Measurements from ENCODE around the gene IQSEC3. TPM values are rescaled to one million over a fixed set of nuclear protein-coding genes. Genes with fewer than 3 reads are reported as not detected.

The IQSEC3 gene
- total RNA-seq, 1 donor from 2014 or later = 4.2 TPM

GRCh38 chr12:138171-138897 is 71.8 kb downstream of the IQSEC3 start:
- Mint-ChIP-seq H3K9me3 (no peaks in the 10 kb centered on the region), H3K27me3 (peaks cover 49% of the 10 kb centered on the region), H3K4me1 (ENCODE audit: unreplicated experiment) (peaks cover 30% of the 10 kb centered on the region), H3K4me3 (no peak overlapping the region), H3K36me3 (peaks cover 4% of the 10 kb centered on the region), H3K27ac (no peak overlapping the region)
- TF ChIP-seq, protein P1, sequence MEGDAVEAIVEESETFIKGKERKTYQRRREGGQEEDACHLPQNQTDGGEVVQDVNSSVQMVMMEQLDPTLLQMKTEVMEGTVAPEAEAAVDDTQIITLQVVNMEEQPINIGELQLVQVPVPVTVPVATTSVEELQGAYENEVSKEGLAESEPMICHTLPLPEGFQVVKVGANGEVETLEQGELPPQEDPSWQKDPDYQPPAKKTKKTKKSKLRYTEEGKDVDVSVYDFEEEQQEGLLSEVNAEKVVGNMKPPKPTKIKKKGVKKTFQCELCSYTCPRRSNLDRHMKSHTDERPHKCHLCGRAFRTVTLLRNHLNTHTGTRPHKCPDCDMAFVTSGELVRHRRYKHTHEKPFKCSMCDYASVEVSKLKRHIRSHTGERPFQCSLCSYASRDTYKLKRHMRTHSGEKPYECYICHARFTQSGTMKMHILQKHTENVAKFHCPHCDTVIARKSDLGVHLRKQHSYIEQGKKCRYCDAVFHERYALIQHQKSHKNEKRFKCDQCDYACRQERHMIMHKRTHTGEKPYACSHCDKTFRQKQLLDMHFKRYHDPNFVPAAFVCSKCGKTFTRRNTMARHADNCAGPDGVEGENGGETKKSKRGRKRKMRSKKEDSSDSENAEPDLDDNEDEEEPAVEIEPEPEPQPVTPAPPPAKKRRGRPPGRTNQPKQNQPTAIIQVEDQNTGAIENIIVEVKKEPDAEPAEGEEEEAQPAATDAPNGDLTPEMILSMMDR (conservative IDR thresholded peaks at IDR 0.05) = no peak
- no peak for DNase-seq (ENCODE audit: extremely low spot score, unreplicated experiment)

GRCh38 chr12:138898-139534 is 72.4 kb downstream of the IQSEC3 start:
- Mint-ChIP-seq H3K4me1 (ENCODE audit: unreplicated experiment) (peaks cover 35% of the 10 kb centered on the region), H3K36me3 (peaks cover 4% of the 10 kb centered on the region), H3K27ac (peak overlapping the region; percentile 55), H3K4me3 (peak overlapping the region; percentile 20), H3K27me3 (peaks cover 44% of the 10 kb centered on the region), H3K9me3 (no peaks in the 10 kb centered on the region)
- DNase-seq (ENCODE audit: extremely low spot score, unreplicated experiment) = no peak
- TF ChIP-seq, protein P1 (conservative IDR thresholded peaks at IDR 0.05) = no peak

DNA sequence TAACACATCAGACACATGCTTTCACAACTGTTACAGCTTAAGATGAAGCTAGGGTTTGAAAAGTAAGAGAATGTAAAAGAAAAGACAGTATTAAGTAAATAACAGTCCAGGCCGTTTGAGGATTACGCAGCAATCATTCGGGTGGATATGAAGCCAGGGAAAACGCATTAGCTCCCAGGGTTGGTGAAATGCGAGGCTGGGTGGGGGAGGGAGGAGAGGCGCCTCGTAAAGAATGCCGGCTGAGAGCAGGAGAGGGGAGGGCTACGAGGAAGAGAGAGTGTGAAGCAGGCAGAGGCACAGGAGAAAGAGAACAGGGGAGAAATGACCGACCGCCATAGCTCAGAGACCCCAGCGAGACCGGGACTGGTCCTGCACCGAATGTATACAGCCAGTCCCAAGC is 73.0 kb downstream of the IQSEC3 start:
- TF ChIP-seq, protein P1 (conservative IDR thresholded peaks at IDR 0.05) = no peak
- H3K27ac Mint-ChIP-seq = peak overlapping the region; percentile 55
- no peaks in the 10 kb centered on the region for H3K9me3 Mint-ChIP-seq
- DNase-seq (ENCODE audit: extremely low spot score, unreplicated experiment) = no peak
- H3K4me1 Mint-ChIP-seq (ENCODE audit: unreplicated experiment) = peaks cover 40% of the 10 kb centered on the region
- H3K4me3 Mint-ChIP-seq = peak overlapping the region; percentile 20
- peaks cover 47% of the 10 kb centered on the region for H3K27me3 Mint-ChIP-seq
- H3K36me3 Mint-ChIP-seq = peaks cover 4% of the 10 kb centered on the region

DNA sequence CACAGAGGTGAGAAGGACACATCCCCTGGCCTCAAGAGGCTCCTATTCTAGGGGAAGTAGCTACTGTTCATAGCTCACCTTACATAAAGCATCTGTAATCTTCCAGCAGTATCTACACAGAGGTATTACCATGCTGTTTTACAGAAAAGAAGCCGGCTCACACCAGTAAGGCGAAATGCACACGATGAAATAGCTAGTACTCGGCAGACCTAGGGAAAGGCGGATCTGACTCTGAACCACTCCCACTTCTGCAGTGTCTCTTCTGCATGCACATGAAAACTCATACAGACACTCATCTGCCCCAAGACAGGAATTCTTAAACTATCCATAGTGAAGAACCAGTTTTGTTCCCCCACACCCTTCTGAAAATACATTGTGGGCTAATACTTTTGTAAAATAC is 73.6 kb downstream of the IQSEC3 start:
- DNase-seq (ENCODE audit: extremely low spot score, unreplicated experiment) = no peak
- Mint-ChIP-seq H3K9me3 (no peaks in the 10 kb centered on the region), H3K27ac (peak overlapping the region; percentile 19), H3K27me3 (peaks cover 47% of the 10 kb centered on the region), H3K36me3 (peaks cover 4% of the 10 kb centered on the region), H3K4me1 (ENCODE audit: unreplicated experiment) (peaks cover 42% of the 10 kb centered on the region), H3K4me3 (no peak overlapping the region)
- TF ChIP-seq, protein P1 (conservative IDR thresholded peaks at IDR 0.05) = no peak

DNA sequence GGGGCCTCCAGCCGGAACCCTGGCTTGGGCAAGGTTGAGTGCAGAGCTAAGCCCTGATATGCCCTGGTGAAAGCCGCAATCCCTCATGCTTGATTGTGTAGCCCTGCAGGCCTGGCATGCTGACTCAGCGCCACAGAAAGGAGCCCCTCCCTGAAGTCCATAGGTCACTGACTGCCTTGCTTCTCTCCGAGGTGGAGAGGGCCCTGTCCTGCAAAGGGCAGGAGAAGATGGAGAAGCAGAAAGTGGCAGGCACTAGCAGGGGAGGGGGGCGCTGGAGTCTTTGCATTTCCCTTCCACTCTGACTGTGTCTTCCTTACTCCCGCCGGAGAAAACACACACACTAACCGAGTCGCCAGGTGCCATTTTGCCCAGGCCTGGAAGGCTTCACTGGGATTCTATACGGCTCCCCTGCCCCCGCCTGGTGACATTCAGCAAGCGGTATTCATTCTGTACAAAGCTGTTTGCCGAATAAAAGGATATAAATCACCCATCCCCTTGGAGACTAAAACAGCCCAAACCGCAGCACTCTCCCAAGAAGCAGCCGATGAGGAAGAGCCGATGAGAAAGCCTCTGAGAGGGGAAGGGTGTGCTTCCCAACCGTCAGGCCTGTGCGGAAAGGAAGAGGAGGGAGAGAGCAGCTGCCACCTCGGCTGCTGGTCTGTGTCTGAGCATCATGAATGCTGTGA is 77.5 kb downstream of the IQSEC3 start:
- no peak for DNase-seq (ENCODE audit: extremely low spot score, unreplicated experiment)
- H3K4me1 Mint-ChIP-seq (ENCODE audit: unreplicated experiment) = peaks cover 51% of the 10 kb centered on the region
- H3K4me3 Mint-ChIP-seq = peak overlapping the region; percentile 35
- TF ChIP-seq, protein P1 (conservative IDR thresholded peaks at IDR 0.05) = no peak
- H3K27me3 Mint-ChIP-seq = peaks cover 45% of the 10 kb centered on the region
- no peaks in the 10 kb centered on the region for H3K9me3 Mint-ChIP-seq
- no peaks in the 10 kb centered on the region for H3K36me3 Mint-ChIP-seq
- H3K27ac Mint-ChIP-seq = peak overlapping the region; percentile 86
